ENCODE results near the gene PRR14.
A peak's percentile ranks its signal among the peaks of the same experiment; 100 is the strongest.

PRR14 gene

GRCh38 chr16:30659507-30660423 lies 9.0 kb downstream of the PRR14 start:
- no peak for DNase-seq (ENCODE audit: low read depth, low spot score)

- peak; percentile 61 for DNase-seq (ENCODE audit: low read depth, low spot score)
Measured at GRCh38 chr16:30660424-30661261, 9.9 kb downstream of the PRR14 start.

- no peak for DNase-seq (ENCODE audit: low read depth, low spot score)
Measured at GRCh38 chr16:30662449-30662848, 11.7 kb downstream of the PRR14 start.

- no peak for DNase-seq (ENCODE audit: low read depth, low spot score)
Measured at GRCh38 chr16:30663038-30663437, 12.3 kb downstream of the PRR14 start.

GRCh38 chr16:30663820-30664219 lies 13.1 kb downstream of the PRR14 start:
- DNase-seq (ENCODE audit: low read depth, low spot score) = no peak

GRCh38 chr16:30664616-30665109 lies 13.9 kb downstream of the PRR14 start:
- no peak for DNase-seq (ENCODE audit: low read depth, low spot score)

- no peak for DNase-seq (ENCODE audit: low read depth, low spot score)
Measured at GRCh38 chr16:30665155-30665829, 14.5 kb downstream of the PRR14 start.

GRCh38 chr16:30665830-30666190 lies 15.1 kb downstream of the PRR14 start:
- no peak for DNase-seq (ENCODE audit: low read depth, low spot score)

GRCh38 chr16:30666681-30667080 lies 15.9 kb downstream of the PRR14 start:
- no peak for DNase-seq (ENCODE audit: low read depth, low spot score)

GRCh38 chr16:30667361-30667905 lies 16.7 kb downstream of the PRR14 start:
- no peak for DNase-seq (ENCODE audit: low read depth, low spot score)

GRCh38 chr16:30668393-30668792 lies 17.6 kb downstream of the PRR14 start:
- DNase-seq (ENCODE audit: low read depth, low spot score) = no peak

- no peak for DNase-seq (ENCODE audit: low read depth, low spot score)
Measured at GRCh38 chr16:30669026-30669902, 18.5 kb downstream of the PRR14 start.

- no peak for DNase-seq (ENCODE audit: low read depth, low spot score)
Measured at GRCh38 chr16:30669903-30670824, 19.4 kb downstream of the PRR14 start.

GRCh38 chr16:30675143-30675542 lies 24.4 kb downstream of the PRR14 start:
- DNase-seq (ENCODE audit: low read depth, low spot score) = no peak

- no peak for DNase-seq (ENCODE audit: low read depth, low spot score)
Measured at GRCh38 chr16:30677931-30678585, 27.3 kb downstream of the PRR14 start.

- no peak for DNase-seq (ENCODE audit: low read depth, low spot score)
Measured at GRCh38 chr16:30678586-30678970, 27.8 kb downstream of the PRR14 start.

GRCh38 chr16:30680326-30680725 lies 29.6 kb downstream of the PRR14 start:
- DNase-seq (ENCODE audit: low read depth, low spot score) = no peak

- no peak for DNase-seq (ENCODE audit: low read depth, low spot score)
Measured at GRCh38 chr16:30688701-30689100, 37.9 kb downstream of the PRR14 start.

GRCh38 chr16:30691907-30692306 lies 41.1 kb downstream of the PRR14 start:
- no peak for DNase-seq (ENCODE audit: low read depth, low spot score)
